Fibroblast of skin of scalp (primary cell): ENCODE data around the gene SYNJ1.
A peak's percentile ranks its signal among the peaks of the same experiment; 100 is the strongest.
"Not testable (repeated sequence)": the region's sequence is repeated elsewhere in the genome, so short reads cannot be mapped to it uniquely, and the experiment has no call there.

Source experiments
- DNase-seq: peaks from one replicate; pipeline ENCODE4 v3.0.0-alpha.2; 2013

SYNJ1 gene

DNA sequence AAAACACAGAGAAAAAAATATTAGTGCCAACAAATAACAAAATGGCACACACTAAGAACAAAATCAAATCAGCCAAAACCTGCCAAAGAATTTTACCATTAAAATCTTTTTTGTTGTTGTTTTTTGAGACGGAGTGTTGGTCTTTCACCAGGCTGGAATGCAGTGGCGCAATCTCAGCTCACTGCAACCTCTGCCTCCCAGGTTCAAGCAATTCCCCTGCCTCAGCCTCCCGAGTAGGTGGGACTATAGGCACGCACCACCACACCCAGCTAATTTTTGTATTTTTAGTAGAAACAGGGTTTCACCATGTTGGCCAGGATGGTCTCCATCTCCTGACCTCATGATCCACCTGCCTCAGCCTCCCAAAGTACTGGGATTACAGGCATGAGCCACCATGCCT lies 8.3 kb upstream of the SYNJ1 start:
- DNase-seq: not testable (repeated sequence)

DNA sequence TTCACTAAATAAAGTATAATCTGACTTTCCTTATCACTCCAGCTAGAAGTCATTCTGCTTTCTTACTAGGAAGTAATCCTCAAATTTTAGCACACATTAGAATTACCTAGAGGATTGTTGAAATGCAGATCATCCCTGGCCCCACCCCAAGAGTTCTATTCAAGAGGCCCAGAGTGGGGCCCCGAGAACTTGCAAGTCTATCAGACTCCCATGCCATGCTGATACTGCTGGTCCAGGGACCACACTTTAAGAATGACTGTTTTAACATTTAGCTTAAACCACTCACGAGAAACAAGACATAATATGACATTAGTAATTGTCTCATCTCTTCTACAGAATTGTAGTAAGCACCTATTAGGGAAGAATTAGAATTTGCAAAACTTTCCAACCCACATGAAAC lies 7.7 kb upstream of the SYNJ1 start:
- DNase-seq: no peak

DNA sequence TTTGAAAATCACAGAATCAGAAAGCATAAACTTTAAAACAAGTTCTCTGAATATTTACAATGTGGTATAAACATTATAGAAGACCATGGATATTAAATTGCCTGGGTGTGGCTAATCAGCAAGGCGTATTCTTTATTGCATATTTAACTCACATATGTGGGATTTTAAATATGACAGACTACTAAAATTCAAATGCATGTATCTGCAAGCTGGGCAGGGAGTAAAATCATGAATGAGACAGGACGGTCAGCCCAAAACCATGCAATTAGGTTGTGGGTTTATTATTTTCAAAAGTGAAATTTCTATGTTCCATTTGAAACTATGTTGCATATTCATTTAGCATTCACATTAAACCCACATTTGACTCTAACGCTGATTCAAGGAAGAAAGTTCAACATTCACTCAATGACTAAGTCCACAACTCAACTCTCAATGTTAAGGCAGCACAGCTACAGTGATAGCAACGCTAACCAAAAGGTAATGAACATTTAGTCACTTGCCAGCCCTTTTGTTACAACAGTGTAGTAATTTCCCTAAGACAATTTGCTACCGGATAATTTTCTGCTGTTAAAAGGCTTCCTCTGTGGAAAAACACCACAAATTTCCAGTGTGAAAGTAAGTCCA lies 6.3 kb upstream of the SYNJ1 start:
- no peak for DNase-seq

DNA sequence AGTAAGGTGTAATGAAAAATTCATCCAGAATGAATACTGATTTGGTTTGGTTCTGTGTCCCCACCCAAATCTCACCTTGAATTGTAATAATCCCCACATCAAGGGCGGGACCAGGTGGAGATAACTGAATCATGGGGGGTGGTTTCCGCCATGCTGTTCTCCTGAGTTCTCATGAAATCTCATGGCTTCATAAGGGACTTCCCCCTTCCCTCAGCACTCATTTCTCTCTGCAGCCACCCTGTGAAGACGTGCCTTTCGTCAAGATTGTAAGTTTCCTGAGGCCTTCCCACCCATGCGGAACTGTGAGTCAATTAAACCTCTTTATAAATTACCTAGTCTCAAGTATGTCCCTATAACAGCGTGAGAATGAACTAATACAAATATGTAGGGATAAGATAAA lies 5.5 kb upstream of the SYNJ1 start:
- DNase-seq: no peak

DNA sequence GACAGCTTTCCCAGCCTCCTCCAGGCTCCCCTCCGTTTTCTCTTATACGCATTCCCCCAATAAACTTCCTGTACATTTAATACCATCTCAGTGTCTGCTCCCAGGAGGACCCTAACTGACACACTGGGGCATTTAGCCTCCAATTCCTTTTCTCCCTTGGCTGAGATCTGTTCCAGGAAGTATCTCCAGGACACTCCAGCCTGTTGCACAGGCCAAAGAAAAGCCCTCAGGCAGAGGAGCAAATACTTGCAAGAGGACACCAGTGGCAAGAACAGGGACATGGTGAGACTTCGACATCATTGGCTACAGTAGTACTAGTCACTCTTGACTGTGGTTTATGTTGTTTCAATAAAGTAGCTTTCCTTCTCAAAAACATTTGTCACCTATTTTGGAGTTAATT lies 4.7 kb upstream of the SYNJ1 start:
- DNase-seq: no peak

DNA sequence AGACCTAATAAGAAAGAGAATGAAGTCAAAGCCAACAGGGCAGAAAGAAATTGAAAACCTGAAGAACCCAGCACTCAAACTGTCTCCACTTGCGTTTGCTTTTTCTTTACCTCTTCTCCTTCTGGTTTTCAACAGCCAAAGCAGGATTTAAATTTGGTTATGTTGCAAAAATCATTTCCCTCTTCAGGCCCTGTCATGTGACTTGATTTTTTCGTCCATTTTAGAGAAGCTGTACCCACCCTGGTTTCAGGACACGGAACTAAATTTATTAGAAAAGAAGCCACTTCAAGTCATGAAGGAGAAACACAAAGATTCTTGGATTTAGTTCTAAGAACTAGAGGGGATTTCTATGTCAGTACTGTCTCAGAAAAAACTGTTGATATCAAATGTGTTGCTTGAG lies 1.0 kb upstream of the SYNJ1 start:
- no peak for DNase-seq

DNA sequence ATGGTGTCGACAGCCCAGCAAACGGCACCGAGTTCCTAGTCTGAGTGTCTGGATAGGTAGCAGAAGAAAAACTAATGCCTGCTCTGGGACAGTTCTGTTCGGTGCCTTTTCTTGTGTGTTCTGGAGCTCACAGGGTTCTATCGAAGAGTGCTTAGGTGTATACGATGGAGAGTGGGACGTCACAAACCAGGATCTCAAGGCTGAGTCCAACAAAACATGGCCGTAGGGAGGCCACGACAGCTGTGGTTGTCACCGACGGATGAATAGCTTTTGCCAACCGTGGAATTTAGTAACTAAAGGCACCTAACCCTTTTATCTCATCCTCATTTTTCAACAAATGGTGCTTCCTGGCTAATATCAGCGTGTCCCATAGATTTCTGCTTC lies 635 bp upstream of the SYNJ1 start:
- no peak for DNase-seq

DNA sequence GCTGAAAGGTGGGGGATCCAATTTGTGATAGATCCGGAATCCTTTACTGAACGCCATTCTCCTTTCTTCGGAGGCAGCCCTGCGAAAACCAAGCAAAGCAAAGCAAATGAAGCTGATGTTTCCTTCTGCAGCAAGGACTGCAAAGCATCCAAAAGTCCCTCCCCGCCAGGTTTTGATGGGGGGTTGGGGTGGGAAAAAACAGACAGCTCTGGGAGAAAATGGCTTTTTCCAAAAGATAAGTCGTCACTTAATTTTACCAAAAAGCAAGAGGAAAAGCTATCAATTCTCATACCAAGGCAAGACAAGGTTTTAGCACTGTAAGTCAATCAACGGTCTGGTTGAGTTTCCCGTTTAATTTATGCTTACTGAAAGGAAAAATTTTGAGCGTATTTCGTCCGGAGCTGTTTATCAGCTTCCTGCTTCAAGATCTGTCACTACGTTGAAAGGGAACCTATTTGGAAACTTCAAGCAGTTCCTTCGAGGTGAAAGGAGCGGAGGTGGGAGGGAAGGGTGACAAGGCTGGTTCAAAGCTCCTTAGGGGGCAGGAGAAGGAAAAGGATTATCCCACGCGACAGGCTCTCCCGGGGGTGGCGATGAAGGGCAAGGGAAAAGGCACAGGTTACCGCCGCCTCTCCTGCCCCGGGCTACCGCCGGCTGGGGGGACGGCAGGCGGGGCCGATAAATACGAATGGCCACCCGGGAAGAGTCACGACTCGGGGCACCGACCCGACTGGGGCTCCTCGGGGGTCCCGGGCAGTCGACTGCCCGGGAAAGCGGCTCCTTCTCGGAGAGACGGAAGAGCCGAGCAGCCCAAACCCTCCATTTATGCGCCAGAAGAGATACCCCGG lies 750 bp downstream of the SYNJ1 start:
- DNase-seq: peak; percentile 13

DNA sequence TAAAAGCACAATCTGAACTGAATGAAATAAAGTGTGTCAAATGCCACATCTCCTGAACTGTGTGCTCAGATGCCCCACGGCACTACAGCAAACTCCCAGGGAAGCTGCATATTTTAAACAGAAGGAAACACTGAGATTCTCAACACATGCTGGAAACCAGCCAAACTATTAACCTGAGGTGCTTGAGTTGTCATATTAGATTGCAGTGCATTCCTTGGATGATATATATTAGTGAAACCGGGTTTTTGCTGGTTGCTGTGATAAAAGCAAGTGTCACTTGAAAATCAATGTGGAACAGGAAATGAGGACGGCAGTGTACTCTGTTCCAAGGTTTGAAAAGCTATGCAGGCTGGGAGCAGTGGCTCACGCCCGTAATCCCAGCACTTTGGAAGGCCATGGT lies 8.7 kb downstream of the SYNJ1 start:
- no peak for DNase-seq

DNA sequence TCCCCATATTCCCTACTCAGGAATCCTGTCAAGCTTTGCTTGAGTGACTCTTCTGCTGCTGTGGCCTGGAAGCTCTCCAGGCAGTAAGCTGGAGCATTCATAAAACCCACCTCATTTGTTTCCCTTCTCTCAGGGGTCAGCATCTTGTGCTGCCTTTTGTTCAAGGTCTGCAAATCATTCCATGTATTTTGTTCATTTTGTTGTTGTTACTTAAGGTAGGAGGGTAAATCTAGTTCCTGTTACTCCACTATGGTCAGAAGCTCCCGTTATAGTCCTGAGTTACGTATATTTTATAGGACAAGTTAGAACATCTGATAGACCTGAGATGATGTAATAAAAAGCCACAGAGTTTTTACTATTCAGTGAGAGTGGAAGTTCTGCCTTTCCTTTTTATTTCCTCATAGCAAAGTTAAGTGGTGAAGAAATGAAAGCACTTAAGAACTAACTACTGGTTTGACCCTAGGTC lies 9.9 kb downstream of the SYNJ1 start:
- DNase-seq: no peak

DNA sequence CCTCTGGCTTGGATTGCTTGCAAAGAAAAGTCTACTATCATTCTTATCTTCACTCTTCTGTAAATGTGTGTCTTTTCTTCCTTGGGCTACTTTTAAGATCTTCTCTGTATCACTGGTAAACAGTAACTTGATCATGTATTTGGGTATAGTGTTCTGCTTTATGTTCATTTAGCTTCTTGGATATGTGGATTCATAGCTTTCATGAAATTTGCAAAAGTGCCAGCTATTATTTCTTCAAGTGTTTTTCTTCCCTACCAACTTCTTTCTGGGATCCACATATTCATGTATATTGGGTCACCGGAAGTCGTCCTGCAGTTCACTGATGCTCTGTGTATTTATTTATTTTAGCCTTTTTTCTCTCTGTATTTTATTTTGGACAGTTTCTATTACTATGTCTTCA lies 11.3 kb downstream of the SYNJ1 start:
- no peak for DNase-seq

DNA sequence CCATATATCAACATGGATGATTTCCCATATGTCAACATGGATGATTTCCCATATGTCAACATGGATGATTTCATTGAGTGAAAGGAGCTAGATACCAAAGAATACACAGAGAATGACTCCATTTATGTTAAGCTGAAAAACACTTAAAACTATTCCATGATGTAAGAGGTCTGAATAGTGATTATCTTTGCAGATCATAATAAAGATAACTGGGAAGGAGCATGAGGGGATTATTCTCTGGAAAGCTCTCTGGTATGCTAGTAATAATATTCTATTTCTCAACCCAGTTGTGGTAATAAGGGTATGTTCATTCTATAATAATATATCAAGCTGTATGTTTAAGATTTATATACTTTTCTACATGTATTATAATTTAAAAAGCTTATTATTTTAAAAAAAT lies 14.1 kb downstream of the SYNJ1 start:
- DNase-seq: no peak

DNA sequence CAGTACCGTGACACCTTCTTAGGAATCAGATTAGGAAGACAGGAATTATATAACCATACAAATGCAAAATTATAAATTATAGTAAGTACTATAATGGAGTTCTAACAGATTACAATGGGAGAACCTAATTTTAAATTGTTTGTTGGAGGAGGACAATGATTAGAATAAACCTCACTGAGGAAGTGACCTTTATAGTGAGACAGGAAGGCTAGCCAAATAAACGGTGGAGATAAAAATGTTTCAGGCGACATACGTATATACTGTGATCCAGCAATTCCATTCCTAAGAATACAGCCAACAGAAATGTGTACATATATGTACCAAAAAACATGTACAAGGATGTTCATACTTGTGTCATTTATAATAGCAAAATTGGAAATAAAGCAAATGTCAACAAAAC lies 15.2 kb downstream of the SYNJ1 start:
- DNase-seq: no peak

DNA sequence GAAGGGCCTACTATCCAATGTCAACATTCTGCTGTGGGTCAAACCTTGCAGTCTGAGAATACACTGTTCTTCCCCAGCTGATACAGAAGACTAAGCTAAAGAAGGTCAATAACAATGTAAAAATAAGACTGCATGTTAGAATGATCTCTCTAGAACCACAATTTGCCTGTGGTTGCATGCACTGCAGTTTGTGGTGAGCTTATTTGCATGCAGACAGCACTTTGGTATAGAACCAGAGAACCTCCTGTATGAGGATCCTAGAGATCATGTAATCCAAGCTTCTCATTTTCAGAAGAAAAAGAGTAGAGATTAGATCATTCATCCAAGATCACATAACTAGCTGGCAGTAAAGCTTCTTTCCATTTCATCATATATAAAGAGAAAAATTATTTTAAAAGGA lies 15.8 kb downstream of the SYNJ1 start:
- DNase-seq: no peak

DNA sequence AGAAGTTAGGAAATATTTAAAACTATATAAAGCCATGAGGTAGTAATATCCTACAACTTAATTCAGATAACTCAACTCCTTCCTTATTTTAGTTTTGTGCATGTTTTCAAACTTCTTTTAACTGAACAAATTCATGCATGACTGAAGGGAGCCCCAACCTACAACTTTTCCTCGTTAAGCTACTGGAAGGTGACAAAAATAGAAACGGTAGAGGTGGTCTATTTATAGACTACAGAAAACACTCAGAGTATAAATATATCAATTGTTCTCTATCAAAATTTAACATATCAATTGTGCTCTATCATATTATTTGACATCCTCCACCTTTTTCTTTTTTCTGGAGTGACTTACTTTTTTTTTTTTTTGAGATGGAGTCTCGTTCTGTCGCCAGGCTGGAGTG lies 16.8 kb downstream of the SYNJ1 start:
- DNase-seq: no peak

DNA sequence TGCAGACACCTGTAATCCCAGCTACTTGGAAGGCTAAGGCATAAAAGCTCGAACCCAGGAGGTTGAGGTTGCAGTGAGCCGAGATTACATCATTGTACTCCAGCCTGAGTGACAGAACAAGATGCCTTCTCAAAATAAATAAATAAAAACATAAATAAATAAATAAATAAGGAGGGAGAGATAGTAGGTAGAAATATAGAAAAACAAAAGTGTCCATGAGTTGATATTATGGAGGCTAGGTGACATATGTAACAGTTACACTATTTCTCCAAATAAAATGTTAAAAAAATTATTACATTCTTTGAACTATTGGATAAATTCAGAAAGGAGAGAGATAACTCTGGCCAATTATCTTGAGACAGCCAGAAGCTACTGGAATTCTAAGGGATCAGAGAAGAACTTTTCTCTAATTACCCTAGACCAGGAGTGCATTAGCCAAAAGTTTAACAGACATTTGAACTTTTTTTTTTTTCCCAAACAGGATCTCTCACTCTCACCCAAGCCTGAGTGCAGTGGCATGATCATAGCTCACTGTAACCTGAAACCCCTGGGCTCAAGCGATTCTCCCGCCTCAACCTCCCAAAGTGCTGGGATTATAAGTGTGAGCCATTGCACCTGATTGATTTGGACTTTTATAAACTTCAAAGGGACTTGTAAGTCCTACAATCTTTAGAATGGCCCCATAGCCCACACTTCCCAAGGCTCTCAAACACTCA lies 17.6 kb downstream of the SYNJ1 start:
- no peak for DNase-seq

DNA sequence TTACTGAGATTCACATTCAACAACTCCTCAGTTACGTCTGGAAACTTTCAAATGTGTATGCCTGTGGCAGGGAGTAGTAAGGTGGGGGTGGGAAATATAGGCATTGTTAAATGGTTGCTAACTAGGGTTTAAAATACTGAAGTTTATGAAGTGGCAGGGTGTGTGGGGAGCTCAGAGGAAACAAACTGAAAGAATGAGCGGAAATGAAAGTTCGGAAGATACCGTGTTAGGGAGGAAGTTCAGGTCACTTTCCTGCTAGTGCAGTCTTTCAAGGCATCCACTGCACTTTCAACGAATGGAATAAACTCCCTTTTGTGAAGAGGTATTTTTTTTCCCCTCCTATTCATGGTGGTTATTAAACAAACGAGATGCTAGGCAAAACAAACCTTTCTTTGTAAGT lies 19.7 kb downstream of the SYNJ1 start:
- no peak for DNase-seq

DNA sequence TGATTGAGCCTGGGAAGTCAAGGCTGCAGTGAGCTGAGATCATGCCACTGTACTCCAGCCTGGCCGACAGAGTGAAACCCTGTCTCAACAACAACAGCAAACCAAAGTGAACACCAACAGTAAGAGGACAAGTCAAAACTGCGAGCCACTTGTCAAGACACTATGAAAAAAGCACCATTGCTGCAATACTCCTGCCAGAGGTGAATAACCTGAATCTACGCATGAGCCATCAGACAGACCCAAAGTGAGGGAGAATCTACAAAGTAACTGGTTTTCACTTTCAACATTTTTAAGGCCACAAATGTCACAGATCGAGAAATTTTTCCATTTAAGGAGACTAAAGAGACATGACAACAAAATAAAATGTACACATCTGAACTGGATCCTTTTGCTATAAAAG lies 21.9 kb downstream of the SYNJ1 start:
- no peak for DNase-seq

DNA sequence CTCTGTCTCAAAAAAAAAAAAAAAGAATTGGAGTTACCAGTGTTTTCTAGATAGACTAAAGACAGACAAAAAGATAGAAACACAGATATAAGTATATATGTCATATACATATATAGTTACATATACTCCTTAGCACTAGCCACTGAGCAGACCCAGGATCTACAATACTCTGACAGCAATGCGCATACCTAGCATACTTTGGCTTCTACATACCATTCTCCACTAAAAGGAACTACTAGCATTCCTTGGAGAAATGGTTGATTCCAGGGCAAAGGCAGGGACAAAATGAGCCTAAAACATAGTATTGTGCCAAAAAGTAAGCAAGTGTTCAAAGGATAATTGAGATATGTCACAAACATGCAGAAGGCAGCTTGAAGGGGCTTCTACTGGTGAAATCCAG lies 22.7 kb downstream of the SYNJ1 start:
- DNase-seq: peak; percentile 72

DNA sequence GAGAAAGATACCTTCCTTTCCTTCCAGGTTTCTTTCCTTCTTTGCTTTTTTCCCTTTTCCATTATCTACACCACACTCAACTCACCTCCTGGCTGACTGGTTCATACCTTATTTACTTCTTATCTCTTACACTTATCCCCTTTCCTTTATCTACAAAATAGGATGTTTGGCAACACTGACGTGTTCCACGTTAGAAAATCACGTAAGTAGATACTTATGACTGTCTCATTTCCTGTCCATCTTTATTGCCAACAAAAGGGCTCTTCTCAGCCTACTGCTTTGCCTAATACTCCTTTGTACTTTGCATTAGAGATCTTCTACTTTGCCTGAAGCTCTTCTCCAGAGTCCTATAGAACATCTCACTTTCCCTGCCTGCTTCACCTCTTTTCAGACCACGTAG lies 25.1 kb downstream of the SYNJ1 start:
- DNase-seq: peak; percentile 3

DNA sequence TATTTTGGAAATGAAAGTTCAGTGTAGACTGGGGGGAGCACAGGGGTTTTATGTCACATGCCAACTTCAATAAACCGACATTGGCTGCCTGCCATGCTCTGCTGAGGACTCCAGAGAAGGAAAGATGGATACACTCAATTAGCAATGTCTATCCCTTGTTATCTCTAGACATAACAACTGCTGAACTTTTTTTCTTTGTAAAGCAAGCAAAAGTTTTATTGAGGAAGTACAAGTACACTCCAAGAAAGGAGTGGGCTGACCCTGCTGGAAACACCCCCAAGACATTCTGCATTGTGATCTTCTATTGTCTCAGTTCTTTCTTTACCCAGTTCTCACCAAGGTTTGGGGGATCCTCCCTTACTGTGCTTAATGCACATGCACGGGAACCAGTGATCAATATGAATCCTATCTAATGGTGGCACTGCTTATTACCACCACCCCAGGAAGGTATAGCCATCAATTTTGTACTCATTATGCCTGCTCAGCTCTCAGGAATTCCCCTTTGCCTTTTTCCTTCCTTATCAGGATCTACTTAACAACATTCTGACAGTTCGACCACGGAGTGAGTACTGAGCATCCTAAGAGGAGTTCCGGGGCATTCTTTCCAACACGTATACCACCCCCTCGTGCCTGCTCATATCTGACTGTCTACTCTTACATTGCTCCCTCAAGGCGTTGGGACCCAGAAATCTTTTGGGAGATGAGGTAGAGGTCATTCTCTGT lies 28.7 kb downstream of the SYNJ1 start:
- no peak for DNase-seq

DNA sequence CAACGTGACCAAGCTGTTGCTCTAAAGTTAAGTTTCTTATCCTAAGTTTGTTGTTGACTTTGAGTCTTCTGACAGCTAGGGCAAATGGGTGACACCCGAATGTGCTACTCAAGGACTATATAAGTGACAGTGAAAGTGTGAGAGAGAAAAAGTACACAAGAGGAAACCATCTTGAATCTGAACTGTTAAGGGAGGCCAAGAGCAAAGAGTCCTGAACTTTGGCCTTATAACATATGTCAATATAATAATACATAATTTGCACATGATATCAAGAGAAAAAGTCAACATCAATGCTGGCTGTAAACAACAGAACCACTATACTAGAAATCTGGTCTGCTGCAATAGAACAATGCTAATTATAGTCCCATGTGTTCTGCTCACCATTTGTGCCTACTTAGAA lies 29.5 kb downstream of the SYNJ1 start:
- no peak for DNase-seq

DNA sequence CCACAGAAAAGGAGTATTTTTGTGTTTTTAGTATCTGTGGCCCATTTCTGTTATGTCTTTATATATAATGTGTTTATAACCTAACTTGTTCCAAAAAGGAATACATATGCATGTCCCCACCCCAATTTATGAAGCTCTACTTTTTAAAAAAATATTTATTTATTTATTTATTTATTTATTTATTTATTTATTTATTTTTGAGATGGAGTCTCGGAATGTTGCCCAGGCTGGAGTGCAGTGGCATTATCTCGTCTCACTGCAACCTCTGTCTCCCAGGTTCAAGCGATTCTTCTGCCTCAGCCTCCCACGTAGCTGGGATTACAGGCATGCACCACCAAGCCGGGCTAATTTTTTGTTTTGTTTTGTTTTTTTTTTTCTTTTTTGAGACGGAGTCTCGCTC lies 32.3 kb downstream of the SYNJ1 start:
- not testable (repeated sequence) for DNase-seq
